ENCODE data around the gene SLC44A2.

The SLC44A2 gene

GRCh38 chr19:10683582-10683981 is 58.2 kb downstream of the SLC44A2 start:
- no peak for DNase-seq

- no peak for DNase-seq
Observed at GRCh38 chr19:10685210-10685609, 59.9 kb downstream of the SLC44A2 start.

GRCh38 chr19:10686193-10686592 is 60.8 kb downstream of the SLC44A2 start:
- no peak for DNase-seq

- DNase-seq: no peak
Observed at GRCh38 chr19:10686661-10687517, 61.5 kb downstream of the SLC44A2 start.

GRCh38 chr19:10687518-10688288 is 62.4 kb downstream of the SLC44A2 start:
- DNase-seq: no peak

- DNase-seq: no peak
Observed at GRCh38 chr19:10688545-10689280, 63.4 kb downstream of the SLC44A2 start.

- no peak for DNase-seq
Observed at GRCh38 chr19:10690341-10690781, 65.0 kb downstream of the SLC44A2 start.

GRCh38 chr19:10691178-10691881 is 66.0 kb downstream of the SLC44A2 start:
- no peak for DNase-seq

GRCh38 chr19:10691883-10692282 is 66.5 kb downstream of the SLC44A2 start:
- no peak for DNase-seq

GRCh38 chr19:10692673-10693264 is 67.4 kb downstream of the SLC44A2 start:
- no peak for DNase-seq

All from NCI-H1105 treated with DMSO at 0.1 percent for 48 hours (cell line).